ENCODE results near the gene NXPH4. TPM values are rescaled to one million over a fixed set of nuclear protein-coding genes. Genes with fewer than 3 reads are reported as not detected.

The NXPH4 gene
- total RNA-seq, 1 donor from 2014 or later = not detected

DNA sequence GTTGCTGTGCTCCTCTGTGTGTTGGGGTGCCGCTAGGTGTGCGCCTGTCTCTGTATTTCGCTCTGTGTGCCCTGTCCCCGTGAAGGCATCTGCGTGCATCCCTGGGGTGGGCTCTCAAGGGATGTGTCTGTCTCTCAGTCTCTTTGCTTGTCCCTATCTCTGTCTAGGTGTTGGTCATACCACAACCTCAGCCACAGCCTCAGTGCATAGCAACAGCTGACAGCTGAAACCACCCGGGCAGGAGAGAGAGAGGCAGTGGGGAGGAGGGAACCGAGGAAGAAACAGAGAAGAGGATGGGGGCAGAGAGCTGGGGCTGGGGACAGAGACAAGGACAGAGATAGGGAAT is 953 bp upstream of the NXPH4 start:
- Histone ChIP-seq H3K36me3 (peaks cover 21% of the 10 kb centered on the region), H3K27ac (no peak overlapping the region), H3K4me1 (peaks cover 39% of the 10 kb centered on the region), H3K27me3 (ENCODE audit: low read depth) (peaks cover 64% of the 10 kb centered on the region), H3K9me3 (no peaks in the 10 kb centered on the region), H3K4me3 (no peak overlapping the region)
- ATAC-seq (peak in 1 of 2 donors; percentile 1), DNase-seq (no peak)
- no peak for TF ChIP-seq CTCF (IDR thresholded peaks at IDR 0.05)
- intact Hi-C loops (cut with DNase I) = no loop called here

DNA sequence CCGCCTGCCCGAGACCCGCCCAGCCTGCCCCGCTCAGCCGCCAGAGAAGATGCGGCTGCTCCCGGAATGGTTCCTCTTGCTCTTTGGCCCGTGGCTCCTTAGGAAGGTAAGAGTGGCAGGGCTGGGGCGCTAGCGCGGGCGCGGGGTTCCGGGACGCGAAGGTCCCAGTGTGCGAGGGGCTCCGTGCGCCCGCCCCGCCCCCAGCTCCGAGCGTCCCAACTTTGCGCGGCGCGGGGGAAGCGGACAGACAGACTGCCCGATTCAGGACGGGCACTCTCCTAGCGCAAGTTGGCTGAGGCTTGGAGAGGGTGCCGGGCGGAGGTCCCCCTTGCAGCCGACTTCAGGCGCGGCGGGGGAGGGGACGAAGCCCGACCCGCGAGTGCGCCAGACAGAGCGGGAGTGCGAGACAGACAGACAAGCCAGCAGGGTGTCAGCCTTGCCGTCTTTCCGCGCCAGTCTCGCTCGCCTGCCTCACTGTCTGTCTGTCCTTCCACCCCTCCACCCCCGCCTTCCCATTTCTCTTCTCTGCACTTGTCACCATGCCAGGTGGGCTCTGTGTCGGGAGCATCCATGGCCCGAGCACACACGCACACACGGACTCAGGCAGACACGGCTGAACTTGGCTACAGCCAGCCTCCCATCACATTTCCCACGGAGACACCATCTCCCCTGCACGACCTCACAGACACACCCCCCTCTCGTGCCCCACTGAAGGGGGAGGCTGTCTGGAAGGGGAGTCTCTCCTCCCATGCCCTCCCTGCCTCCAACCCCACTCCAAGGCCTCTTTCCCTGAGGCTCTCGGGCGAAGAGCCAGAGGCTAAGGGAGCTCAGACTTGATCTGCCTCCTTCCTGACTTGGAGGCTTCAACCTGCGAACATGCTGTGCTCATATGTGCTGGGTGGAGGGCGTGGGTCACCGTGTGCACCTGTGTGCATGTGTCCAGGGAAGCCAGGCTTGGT is 606 bp downstream of the NXPH4 start:
- Histone ChIP-seq H3K4me3 (peak overlapping the region; percentile 52), H3K27me3 (ENCODE audit: low read depth) (peaks cover 79% of the 10 kb centered on the region), H3K27ac (no peak overlapping the region), H3K36me3 (peaks cover 6% of the 10 kb centered on the region), H3K4me1 (peaks cover 39% of the 10 kb centered on the region), H3K9me3 (no peaks in the 10 kb centered on the region)
- no peak for DNase-seq
- intact Hi-C loops (cut with DNase I) = no loop called here
- TF ChIP-seq CTCF (IDR thresholded peaks at IDR 0.05) = no peak
- ATAC-seq = no peak

- Histone ChIP-seq H3K27ac (no peak overlapping the region), H3K4me1 (peaks cover 33% of the 10 kb centered on the region), H3K9me3 (no peaks in the 10 kb centered on the region), H3K4me3 (no peak overlapping the region), H3K36me3 (no peaks in the 10 kb centered on the region), H3K27me3 (ENCODE audit: low read depth) (peaks cover 89% of the 10 kb centered on the region)
- DNase-seq (no peak), ATAC-seq (no peak)
- TF ChIP-seq CTCF (IDR thresholded peaks at IDR 0.05) = no peak
- intact Hi-C loops (cut with DNase I) = no loop called here
These were observed 1.6 kb downstream of the NXPH4 start for GRCh38 chr12:57218030-57218853.

DNA sequence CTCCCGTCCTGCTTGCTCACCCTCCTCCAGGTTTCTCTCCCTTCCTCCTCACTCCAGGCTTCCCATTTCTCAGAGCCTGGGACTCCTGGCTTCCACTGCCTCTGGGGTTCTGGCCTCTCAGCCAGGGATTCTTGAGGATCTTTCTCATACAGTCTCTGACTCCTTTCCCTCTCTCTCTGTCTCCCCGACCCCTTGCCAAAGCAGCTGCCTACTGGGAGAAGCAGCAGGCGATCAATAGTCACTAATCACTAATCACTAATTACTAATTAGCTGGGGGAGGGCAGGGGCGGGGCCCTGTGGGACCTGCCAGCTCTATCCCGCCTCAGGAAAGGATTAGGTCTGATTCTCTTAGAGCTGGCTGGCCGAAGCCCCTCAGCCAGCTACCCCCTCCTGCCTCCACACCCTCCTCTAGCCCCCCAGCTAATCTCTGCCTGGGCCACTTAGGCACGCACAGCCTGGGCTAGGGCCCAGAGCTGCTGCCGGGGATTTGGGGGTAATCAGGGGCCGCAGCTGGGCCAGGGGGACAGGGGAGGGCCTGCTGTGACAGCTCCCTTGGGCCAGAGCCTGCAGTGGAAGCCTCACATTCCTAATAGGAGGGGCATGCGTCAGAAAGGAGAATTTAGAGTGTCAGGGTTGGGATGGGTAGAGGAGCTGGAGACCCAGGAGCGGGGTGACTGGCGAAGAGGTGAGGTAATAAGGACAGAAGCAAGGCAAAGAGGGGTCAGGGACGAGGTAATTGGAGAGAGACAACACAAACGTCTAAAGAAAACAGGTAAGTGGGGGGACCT is 2.8 kb downstream of the NXPH4 start:
- intact Hi-C loops (cut with DNase I) = no loop called here
- H3K4me3 ChIP-seq = no peak overlapping the region
- ATAC-seq (no peak), DNase-seq (no peak)
- H3K27me3 ChIP-seq (ENCODE audit: low read depth) = peaks cover 94% of the 10 kb centered on the region
- no peak overlapping the region for H3K27ac ChIP-seq
- H3K9me3 ChIP-seq = no peaks in the 10 kb centered on the region
- no peak for TF ChIP-seq CTCF (IDR thresholded peaks at IDR 0.05)
- no peaks in the 10 kb centered on the region for H3K36me3 ChIP-seq
- H3K4me1 ChIP-seq = peaks cover 21% of the 10 kb centered on the region
